GM19438 (cell line): ENCODE measurements around the gene KLHDC3.

ENCODE experiments used
- ATAC-seq: cut with Tn5 transposase; IDR thresholded peaks from one replicate; pipeline ENCODE4 v1.9.1; 2021; ENCODE audit warnings: low read depth; ENCODE audit not compliant: unreplicated experiment

KLHDC3 gene

DNA sequence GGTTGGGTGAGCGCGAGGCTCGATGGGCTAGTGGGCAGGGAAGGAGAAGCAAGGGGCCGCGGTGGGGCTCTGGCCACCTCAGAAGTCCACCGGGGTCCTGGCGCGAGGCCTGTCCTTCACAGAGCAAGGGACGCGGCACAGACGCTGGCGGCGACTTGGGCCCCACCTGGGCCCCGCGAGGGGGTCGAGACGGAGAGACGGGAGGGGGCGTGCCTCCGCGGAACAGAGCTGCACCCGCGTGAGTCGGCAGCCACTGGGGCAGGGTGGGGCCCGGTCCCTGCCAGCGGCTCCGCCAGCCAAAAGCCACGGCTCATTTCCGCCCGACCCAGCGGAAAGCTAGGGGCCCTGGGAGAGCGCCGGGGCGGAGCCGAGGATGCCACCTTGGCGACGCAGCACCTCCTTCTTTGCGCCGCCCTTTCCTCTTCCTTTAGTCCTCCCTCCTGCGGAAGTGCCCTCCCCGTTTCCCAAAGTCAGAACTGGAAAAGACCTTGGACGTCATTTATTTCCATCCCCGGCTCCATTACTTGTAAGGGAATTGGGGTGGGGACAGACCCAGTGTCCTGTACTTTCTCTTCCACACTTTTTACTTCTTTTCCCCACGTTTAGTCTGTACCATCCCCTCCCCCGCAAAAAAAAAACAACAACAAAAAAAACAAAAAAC is 39.6 kb downstream of the KLHDC3 start, which contains the start of gene CUL7:
Gene CUL7, minus strand, starts transcription at position 307 of the 661 bp plus-strand sequence. CDS start 1,063 bp downstream, outside the sequence.
- ATAC-seq, result peak; percentile 87

DNA sequence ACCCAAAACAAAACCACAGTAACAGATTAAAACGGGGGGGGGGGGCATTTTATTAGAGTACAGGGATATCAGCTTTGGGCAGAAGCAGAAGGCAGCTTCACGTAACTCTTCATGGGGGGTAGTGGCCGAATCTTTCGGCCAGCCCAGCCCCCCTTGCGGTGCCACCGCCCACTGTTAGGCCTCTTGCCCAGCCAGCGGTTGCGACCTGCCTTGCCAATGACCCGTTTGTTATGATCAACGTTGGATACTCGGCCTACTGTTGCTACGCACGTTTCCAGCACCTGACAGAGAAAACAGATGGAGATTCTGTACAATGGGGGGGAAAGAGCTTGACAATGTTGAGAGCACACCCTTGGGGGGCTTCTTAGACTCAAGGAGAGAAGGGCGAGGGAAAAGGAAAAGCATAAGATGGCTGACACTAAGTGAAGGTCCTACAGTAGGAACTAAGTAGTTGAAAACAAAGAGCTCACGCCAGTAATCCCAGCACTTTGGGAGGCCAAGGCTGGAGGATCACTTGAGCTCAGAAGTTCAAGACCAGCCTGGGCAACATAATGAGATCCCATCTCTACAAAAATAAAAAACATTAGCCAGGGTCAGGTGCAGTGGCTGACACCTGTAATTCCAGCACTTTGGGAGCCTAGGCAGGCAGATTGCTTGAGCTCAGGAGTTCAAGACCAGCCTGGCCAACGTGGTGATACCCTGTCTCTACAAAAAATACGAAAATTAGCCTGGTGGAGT is 40.3 kb downstream of the KLHDC3 start:
- ATAC-seq, result no peak

DNA sequence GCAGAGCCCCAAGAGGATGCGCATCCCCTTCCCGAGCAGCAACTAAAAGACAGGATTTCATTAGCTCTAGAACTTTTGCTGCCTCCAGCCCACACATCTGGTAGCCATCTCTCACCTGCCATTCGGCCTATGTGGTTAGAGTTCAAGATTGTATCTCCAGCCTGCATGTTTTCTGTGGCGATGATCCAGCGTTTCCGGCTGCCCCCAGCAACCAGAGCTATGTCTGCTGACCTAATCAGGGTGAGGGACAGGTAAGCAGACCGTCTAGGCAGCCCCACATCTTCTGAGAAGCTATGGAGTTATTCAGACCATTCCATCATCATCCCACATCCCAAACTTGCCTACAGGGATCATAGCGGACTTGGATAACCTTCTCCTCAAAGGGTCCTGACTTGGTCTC is 41.9 kb downstream of the KLHDC3 start:
- ATAC-seq, result no peak

DNA sequence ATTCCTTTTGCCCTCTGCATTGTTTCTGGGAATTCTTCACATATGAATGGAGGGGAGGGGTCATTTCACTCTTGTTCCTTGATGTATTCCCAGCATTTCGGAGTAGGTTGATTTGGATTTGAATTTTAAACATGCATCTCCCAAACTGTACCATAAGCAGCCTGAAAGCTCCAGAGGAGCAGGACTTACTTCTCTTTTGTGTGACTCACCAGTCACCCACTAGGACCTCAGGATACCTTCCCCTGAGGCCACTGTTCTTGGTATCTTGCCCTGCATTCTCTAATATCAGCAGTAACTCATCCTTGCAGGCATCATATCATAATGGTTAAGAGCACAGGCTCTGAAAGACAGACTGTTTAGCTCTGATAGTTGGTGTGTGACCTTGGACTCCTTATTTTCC is 44.5 kb downstream of the KLHDC3 start:
- ATAC-seq, result no peak

DNA sequence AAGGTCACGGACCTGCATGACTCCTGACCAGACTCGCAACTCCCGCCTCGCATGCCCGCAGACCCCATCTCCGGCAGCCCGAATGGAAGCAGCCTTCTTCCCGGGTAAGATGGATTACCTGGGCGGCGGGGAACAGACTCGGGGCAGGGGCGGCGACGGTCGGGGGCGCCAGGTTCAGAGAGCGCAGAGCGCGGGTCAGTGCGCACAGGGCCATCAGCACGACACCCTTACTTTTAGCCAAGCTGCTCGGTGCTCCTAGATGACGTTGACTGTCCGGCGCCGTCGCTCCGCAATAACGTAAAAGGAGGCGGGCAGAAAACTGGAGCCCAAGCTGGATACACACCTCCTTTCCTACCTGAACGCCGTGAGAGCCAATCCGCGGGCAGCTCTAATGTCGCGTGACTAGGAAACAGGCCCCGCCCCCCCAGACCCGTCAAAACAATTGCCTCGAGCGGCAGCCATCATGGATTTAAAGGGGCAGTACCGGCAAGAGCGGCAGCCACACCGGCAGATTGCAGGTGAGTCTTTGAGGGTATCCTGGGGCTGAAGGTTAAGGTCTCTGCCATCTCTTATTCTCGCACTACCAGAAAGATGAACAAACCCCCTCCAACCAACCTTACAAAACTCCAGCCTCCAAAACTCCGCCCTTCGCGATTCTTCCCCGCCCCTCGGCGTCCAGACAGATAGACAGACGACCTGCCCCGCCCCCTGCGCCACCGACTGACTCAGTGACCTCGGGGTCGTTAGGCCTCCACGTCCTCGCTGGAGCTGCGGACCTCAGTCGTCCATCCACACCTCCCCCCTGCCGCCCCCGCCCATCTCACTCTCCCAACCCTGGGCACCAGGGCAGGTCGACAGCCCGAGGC is 45.4 kb downstream of the KLHDC3 start, which contains the start of the genes KLC4 and MRPL2:
Gene KLC4, plus strand, starts transcription at position 464 of the 866 bp plus-strand sequence. CDS start 1,705 bp downstream, outside the sequence.
Gene MRPL2, minus strand, starts transcription at position 267 of the 866 bp plus-strand sequence. Its CDS starts 53 bp downstream, at position 214.
- ATAC-seq, result peak; percentile 89

DNA sequence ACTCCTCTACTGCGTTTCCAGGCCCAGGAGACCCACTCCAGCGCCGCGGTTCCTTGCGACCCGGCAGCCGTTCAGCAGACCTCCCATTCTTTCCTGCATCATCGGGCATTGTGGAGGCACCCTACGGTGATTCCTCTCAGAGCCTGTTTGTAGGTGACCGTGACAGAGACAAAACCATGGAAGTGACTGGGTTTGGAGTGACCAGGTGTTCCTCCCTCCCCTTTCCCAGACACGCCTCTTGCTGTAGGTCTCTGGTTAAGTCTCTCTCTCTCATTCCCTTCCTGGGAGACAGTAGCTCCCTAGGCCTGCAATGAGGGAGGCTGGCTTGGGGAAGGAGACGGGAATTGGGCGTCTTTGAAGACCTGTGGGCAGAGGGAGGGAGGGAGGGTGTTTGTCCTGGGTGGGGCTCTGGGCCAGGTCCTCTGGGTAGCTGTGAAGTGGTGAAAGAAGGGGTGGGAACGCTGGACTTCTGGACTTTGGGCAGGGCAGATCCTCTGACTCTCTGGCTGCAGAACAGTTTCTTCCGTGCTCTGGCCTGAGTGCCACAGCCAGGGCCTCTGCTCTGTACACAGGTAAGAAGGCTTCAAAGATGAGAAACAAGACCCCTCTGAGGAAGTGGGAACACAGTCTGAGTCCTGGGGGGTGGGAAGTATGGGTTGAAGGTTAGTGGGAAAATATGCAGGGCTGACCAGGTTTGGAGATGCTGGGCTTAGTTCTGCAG is 46.1 kb downstream of the KLHDC3 start:
- no peak for ATAC-seq

DNA sequence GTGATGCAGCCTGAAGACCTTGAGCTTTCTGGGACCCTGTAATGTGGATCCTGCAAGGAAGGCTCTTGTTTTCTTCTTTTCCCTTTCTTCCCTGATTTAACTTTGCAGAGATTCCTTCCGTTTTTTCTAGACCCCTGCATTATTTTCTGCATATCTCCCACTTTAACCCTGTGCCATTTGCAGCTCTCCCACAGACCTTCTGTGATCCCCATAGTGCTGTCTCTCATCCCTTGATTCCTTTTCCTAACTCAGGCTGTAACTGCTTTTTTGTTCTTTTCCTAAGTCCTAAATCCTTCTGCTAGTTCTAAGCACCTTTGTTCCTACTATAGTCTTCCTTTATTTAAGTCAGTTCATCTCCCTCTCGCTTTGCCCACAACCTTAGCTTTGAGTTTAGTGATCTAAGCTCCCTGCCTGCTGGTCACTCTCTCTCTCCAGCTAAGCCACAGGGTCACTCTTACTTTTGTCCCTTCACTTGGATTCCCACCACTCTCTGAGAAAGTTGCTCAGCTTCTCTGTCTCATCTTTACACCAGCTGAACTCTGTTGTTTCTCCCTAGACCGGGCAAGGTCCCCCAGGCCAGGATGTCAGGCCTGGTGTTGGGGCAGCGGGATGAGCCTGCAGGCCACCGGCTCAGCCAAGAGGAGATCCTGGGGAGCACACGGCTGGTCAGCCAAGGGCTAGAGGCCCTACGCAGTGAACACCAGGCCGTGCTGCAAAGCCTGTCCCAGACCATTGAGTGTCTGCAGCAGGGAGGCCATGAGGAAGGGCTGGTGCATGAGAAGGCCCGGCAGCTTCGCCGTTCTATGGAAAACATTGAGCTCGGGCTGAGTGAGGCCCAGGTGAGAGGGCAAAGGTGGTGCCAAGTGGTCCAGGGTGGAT is 46.9 kb downstream of the KLHDC3 start:
- no peak for ATAC-seq

DNA sequence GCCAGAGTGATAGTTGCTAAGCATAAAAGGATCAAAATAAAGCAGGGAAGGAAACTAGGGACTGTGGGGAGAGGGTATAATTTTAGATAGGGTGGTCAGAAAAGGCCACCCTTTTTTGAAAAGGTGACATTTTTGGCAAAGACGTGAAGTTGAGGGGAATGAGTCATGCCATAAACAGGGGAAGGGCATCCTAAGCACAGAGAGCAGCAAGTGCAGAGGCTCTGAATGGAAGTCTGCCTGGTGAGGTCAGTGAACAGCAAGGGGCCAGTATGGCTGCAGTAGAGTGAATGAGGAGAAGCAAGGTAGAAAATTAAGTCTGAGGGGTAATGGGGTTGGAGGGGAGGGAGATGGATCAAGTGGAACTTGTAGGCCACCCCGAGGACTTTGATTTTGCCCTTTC is 47.8 kb downstream of the KLHDC3 start:
- no peak for ATAC-seq

DNA sequence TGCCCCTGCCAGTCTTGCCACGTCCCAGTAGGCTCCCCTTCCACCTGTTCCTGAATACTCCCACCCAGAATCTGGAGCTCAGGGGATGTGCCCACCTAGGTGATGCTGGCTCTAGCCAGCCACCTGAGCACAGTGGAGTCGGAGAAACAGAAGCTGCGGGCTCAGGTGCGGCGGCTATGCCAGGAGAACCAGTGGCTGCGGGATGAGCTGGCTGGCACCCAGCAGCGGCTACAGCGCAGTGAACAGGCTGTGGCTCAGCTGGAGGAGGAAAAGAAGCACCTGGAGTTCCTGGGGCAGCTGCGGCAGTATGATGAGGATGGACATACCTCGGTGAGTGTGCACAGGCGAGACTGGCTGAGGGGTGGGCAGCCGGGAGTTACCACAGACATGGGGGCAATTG is 48.8 kb downstream of the KLHDC3 start:
- no peak for ATAC-seq

DNA sequence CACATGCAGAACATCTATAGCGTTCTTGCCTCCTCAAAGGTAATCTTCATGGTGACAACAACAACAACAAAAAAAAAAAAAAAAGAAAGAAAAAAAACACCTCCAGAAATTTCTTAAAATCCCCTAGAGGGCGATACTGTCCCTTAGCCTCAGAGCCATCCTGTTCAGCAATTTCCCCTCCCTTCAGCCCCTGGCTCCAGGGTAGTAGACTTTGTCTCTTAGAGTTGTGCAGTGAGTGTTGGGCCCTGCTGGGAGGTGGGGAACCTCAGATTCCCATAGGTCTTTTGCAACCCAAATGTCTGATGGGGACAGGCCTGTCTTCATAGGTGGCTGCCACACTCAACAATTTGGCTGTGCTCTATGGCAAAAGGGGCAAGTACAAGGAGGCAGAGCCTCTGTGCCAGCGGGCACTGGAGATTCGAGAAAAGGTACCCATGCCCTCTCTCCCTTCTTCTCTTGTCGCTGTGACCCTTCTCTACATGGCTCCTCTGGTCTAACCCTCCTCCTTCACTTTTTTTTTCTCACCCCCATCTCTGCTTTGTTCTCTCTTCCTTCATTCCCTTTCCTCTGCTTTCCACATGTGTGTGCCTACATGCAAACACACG is 56.1 kb downstream of the KLHDC3 start:
- no peak for ATAC-seq
